Glutamatergic neuron (in vitro differentiated cells): ENCODE measurements around the gene IL36RN. TPM values are rescaled to one million over a fixed set of nuclear protein-coding genes. Genes with fewer than 3 reads are reported as not detected.

Source experiments
- DNase-seq: peaks from one replicate; pipeline ENCODE4 v3.0.0; 2022
- H3K27ac Mint-ChIP-seq: one replicate; pipeline ENCODE4 v1.8.0; 2020; ENCODE audit warnings: mild to moderate bottlenecking, mixed read lengths, inconsistent platforms; ENCODE audit not compliant: unreplicated experiment
- H3K27me3 Mint-ChIP-seq: one replicate; pipeline ENCODE4 v1.8.0; 2020; ENCODE audit warnings: mild to moderate bottlenecking, moderate library complexity, mixed read lengths, inconsistent platforms; ENCODE audit not compliant: unreplicated experiment
- H3K36me3 Mint-ChIP-seq: one replicate; pipeline ENCODE4 v1.8.0; 2020; ENCODE audit warnings: mild to moderate bottlenecking, mixed read lengths, inconsistent platforms; ENCODE audit not compliant: unreplicated experiment
- H3K4me1 Mint-ChIP-seq: one replicate; pipeline ENCODE4 v1.8.0; 2020; ENCODE audit warnings: mild to moderate bottlenecking, low read depth, mixed read lengths, inconsistent platforms; ENCODE audit not compliant: unreplicated experiment
- H3K4me3 Mint-ChIP-seq: one replicate; pipeline ENCODE4 v1.8.0; 2020; ENCODE audit warnings: mild to moderate bottlenecking, mixed read lengths, inconsistent platforms; ENCODE audit not compliant: unreplicated experiment
- H3K9me3 Mint-ChIP-seq: one replicate; pipeline ENCODE4 v1.8.0; 2020; ENCODE audit warnings: mild to moderate bottlenecking, moderate library complexity, mixed read lengths, inconsistent platforms; ENCODE audit not compliant: unreplicated experiment
- total RNA-seq: library from RNA; stranded (reverse); fragmentation: NEBNext Ultra II Directional; extraction: Animal tissue kit (Norgen Biotek cat#: 25700); gene quantifications from one replicate; pipeline ENCODE4 v1.2.1, GENCODE V29; 2021; ENCODE audit not compliant: unreplicated experiment
- TF ChIP-seq, protein P1 (sequence below): fragments of 200-600 bp; sonication (generic); IDR thresholded peaks from one replicate; pipeline ENCODE4 v1.5.0; 2021; ENCODE audit not compliant: partially characterized antibody, unreplicated experiment

The IL36RN gene
- total RNA-seq, 1 donor from 2014 or later = not detected

DNA sequence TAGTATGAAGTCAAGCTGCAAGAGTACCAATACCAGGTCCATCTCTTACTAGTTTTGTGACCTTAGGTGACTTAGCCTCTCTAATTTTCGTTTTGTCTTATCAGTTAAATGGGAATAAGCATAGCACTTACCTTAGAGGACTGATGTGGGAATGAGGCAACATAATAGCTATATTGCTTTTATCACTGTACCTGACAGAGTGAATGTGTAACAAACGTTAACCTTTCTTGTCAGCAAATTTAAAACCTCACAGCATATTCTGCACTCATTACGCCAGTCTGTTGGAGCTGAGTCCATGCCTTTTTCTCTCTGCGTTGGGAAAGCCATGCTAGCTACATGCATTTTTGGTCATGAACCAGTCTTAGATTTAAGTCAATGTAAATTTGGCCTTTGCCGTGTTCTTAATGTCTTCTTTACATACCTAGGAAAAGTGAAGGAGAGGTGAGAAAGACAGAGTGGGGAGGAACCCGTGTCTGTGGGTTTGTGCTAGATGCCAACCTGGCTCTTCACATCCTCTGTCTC is 6.5 kb upstream of the IL36RN start, which contains the start of gene IL36B:
IL36B (minus strand) TSS at position 472 of the 522 bp plus-strand sequence.
- Mint-ChIP-seq H3K4me3 (no peak within 1 kb of the TSS), H3K9me3 (peaks cover 6% of the 10 kb centered on the region), H3K27ac (no peak within 1 kb of the TSS)

DNA sequence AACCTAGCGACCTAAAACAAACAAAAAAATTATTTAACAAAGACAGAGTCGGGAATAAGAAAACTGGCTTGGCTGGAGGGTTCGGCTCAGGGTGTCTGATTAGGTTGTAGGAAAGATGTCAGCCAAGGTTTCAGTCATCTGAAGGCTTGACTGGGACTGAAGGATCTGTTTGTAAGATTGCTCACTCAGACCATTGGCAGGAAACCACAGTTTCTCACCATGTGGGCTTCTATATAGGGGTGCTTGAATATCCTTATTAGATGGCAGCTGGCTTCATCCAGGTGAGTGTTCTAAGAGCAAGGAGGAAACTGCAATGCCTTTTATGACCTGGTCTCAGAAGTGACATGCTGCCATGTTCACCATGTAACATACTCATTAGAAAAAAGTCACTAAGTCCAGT is 5.3 kb upstream of the IL36RN start:
- Mint-ChIP-seq H3K9me3 (peaks cover 6% of the 10 kb centered on the region), H3K27me3 (peaks cover 5% of the 10 kb centered on the region), H3K4me3 (no peak overlapping the region), H3K4me1 (no peaks in the 10 kb centered on the region), H3K36me3 (peaks cover 29% of the 10 kb centered on the region), H3K27ac (no peak overlapping the region)
- TF ChIP-seq, protein P1, sequence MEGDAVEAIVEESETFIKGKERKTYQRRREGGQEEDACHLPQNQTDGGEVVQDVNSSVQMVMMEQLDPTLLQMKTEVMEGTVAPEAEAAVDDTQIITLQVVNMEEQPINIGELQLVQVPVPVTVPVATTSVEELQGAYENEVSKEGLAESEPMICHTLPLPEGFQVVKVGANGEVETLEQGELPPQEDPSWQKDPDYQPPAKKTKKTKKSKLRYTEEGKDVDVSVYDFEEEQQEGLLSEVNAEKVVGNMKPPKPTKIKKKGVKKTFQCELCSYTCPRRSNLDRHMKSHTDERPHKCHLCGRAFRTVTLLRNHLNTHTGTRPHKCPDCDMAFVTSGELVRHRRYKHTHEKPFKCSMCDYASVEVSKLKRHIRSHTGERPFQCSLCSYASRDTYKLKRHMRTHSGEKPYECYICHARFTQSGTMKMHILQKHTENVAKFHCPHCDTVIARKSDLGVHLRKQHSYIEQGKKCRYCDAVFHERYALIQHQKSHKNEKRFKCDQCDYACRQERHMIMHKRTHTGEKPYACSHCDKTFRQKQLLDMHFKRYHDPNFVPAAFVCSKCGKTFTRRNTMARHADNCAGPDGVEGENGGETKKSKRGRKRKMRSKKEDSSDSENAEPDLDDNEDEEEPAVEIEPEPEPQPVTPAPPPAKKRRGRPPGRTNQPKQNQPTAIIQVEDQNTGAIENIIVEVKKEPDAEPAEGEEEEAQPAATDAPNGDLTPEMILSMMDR = no peak
- DNase-seq = no peak

More for the DNA sequence above, 6.5 kb upstream of the IL36RN start, which contains the start of gene IL36B:
- TF ChIP-seq, protein P1 = no peak
- no peak for DNase-seq
- Mint-ChIP-seq H3K4me1 (no peaks in the 10 kb centered on the region), H3K27me3 (no peaks in the 10 kb centered on the region), H3K36me3 (peaks cover 29% of the 10 kb centered on the region)

DNA sequence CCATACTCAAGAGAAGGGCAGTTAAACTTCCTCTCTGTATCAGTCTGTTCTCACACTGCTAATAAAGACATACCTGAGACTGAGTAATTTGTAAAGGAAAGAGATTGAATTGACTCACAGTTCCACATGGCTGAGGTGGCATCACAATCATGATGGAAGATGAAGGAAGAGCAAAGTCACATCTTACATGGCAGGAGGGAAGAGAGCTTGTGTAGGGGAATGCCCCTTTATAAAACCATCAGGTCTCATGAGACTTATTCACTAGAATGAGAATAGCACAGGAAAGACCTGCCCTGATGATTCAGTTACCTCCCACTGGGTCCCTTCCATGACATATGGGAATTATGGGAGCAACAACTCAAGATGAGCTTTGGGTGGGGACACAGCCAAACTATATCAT is 4.9 kb upstream of the IL36RN start:
- Mint-ChIP-seq H3K27me3 (peaks cover 5% of the 10 kb centered on the region), H3K4me1 (no peaks in the 10 kb centered on the region), H3K27ac (no peak overlapping the region), H3K4me3 (no peak overlapping the region), H3K36me3 (peaks cover 29% of the 10 kb centered on the region), H3K9me3 (peaks cover 6% of the 10 kb centered on the region)
- TF ChIP-seq, protein P1 = no peak
- no peak for DNase-seq

DNA sequence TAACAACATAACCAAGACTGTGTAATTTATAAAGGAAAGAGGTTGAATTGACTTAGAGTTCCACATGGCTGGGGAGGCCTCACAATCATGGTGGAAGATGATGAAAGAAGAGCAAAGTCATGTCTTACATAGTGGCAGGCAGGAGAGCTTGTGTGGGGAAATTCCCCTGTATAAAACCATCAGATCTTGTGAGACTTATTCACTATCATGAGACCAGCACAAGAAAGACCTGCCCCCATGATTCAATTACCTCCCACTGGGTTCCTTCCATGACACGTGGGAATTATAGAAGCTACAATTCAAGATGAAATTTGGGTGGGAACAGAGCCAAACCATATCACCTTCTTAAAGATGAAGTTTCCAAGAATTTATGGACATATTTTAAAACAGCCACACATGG is 2.5 kb upstream of the IL36RN start:
- no peaks in the 10 kb centered on the region for H3K4me1 Mint-ChIP-seq
- peaks cover 21% of the 10 kb centered on the region for H3K36me3 Mint-ChIP-seq
- peaks cover 5% of the 10 kb centered on the region for H3K9me3 Mint-ChIP-seq
- H3K27ac Mint-ChIP-seq = no peak overlapping the region
- TF ChIP-seq, protein P1 = no peak
- no peak overlapping the region for H3K4me3 Mint-ChIP-seq
- no peak for DNase-seq
- H3K27me3 Mint-ChIP-seq = peaks cover 5% of the 10 kb centered on the region

DNA sequence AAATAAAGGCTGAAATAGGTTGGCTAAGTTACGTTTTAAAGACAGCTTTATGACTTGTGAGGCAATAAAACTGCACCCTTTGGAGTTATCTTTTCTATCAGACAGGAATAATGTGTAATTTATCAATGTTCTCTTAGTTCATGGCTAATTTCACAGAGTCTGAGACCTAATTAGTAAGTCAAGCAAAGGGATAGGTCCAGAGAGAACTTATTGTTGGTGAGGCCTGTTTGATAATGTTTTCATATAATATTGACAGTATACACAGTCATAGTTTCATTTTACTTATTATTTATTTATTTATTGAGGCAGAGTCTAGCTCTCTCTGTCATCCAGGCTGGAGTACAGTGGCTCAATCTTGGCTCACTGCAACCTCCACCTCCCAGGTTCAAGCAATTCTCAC is 1.9 kb upstream of the IL36RN start:
- H3K36me3 Mint-ChIP-seq = peaks cover 21% of the 10 kb centered on the region
- H3K4me3 Mint-ChIP-seq = no peak overlapping the region
- TF ChIP-seq, protein P1 = no peak
- H3K9me3 Mint-ChIP-seq = peaks cover 5% of the 10 kb centered on the region
- peaks cover 5% of the 10 kb centered on the region for H3K27me3 Mint-ChIP-seq
- no peak for DNase-seq
- no peaks in the 10 kb centered on the region for H3K4me1 Mint-ChIP-seq
- no peak overlapping the region for H3K27ac Mint-ChIP-seq
